Caki2 (cell line): Measurements from ENCODE around the gene TIMM17B. TPM values are rescaled to one million over a fixed set of nuclear protein-coding genes. Genes with fewer than 3 reads are reported as not detected.

Experiments used
- DNase-seq: peaks from one replicate; pipeline ENCODE4 v3.0.0-alpha.2; 2015; ENCODE audit warnings: low read depth
- in situ Hi-C: cut with HindIII; loops from 2 replicates; pipeline ENCODE4 v1.10.0; 2016; ENCODE audit warnings: low sequenced_read_pairs, low pct_unique_long_range_greater_than_20kb, mixed read lengths
- total RNA-seq: library from RNA; depleted of rRNA; stranded (reverse); fragments of >200 nt; shearing (Covaris generic); gene quantifications from 2 replicates; pipeline ENCODE4 v1.2.3, GENCODE V29; 2014; ENCODE audit warnings: low replicate concordance; rRNA removed

Gene TIMM17B
- 94.1 and 114 TPM in 2 replicates for total RNA-seq

- in situ Hi-C loops = no loop called here
- peak; percentile 93 for DNase-seq
Measured at GRCh38 chrX:48897625-48898306, at the start of gene TIMM17B, which contains the start of gene PQBP1. TIMM17B (minus strand) TSS chrX:48897768; CDS start chrX:48897749, 19 bp downstream. PQBP1 (plus strand) TSS chrX:48897930; CDS start chrX:48898510, 580 bp downstream.

DNA sequence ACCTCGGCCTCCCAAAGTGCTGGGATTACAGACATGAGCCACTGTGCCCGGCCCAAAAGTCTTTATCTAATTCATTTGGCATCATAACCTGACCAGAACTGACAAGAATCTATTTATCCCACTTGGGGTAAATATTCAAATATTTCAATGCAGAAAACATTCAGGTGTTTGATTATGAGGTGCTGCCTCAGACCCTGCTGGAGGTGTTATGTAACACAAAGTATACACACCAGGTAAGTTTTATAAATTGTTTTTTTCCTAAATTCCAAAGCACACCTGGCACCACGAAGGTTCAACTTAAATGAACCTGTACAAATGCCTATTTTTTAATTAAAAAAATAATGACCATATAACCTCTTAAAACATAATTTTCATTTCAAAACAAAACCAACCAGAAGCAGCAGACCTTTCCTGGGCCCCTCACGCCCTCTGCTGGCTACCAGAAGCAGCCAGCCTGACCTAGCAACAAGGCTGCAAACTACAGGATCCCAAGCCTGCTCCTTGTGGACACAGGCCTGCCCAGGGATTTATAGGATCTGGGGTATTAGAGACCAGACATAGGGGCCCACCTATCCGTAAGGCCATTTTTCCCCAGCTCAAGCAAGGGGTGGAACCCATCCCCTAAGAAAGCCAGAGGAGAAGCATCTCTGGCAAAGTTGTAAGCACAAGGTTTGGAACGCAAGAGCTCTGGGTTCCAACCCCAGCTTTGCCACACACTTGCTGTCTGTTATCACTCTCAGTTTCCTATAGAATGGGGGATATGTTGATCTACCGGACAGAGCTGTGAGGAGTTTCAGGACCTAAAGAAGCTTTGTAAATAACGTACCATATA, 48.2 kb upstream of the TIMM17B start:
- in situ Hi-C loops = no loop called here
- DNase-seq = peak; percentile 28

DNA sequence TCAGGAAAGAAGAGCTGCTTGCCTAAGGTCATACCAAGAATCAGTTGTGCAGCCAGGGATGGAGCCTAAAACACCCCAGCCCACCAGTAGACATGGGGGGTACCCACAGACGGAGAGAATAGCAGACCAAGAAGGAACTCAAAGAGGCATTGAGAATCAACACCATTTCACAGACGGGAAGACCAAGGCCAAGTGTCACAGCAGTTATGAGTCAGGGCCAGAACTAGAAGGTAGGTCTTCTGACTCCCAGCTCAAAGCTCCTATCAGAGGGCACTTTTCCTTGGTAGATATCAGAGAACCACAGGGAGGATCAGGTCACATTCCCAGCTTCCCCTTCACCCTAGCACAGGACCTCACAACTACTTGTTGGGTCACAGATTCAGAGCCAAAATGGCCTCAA, 45.3 kb upstream of the TIMM17B start:
- in situ Hi-C loops = no loop called here
- no peak for DNase-seq

DNA sequence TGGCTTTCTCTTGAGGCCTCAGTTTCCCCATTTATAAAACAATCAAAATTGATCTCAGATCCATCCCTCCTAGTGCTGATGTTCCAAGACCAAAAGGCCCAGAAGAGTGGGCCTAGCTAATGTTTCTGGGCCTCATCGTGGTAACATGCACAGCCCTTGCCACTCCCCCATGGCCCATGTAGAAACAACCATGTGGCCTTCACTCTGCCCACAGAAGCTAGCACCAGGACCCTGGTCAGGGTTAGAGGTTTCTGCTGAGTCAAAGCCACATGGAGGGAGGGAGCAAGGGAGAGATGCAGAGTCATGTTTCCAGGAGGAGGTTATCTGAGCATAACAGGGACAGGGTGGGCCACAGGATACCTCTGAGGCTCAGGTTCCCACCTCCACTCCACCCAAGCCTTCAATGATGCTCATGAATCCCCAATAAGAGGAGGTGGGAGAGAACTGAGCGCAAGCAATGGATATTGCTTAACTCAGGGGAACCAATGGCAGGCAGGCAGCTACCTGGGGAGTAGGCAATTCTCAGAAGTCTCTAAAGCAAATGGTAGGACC, 42.9 kb upstream of the TIMM17B start:
- no peak for DNase-seq
- in situ Hi-C loops = no loop called here

- in situ Hi-C loops = no loop called here
- no peak for DNase-seq
Measured at GRCh38 chrX:48939524-48940228, 42.1 kb upstream of the TIMM17B start.

DNA sequence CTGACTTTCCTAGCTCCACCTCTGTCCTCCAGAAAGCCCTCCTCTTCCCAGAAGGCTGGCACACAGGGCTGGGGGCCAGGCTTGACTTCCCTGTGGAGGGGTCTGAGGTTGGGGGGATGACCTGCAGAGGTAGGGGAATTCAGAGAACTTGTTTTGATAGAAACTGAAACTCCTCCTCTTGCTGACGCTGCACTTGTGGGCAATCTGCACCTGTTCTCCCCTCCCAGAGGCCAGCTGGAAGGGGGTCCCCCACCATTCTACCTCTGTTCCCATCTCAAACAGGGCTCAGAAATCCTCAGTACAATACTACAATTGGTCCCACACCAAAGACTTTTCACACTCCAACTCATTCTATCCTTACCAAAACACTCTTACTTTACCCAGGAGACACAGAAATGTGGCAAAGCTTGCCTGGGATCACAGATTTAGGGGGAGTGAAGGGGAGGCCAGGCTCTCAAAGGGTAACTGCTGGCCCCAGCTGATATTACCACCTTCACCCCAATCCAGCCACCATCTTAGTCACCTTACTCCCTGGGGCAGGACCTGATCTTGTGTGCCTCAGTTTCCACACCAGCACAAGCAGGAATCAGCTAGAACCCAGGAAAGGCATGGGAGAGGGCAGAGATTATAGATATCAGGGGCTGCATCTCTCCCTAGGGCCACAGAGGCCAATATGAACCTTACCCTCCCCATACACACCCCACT, 41.3 kb upstream of the TIMM17B start:
- DNase-seq = no peak
- in situ Hi-C loops = no loop called here

DNA sequence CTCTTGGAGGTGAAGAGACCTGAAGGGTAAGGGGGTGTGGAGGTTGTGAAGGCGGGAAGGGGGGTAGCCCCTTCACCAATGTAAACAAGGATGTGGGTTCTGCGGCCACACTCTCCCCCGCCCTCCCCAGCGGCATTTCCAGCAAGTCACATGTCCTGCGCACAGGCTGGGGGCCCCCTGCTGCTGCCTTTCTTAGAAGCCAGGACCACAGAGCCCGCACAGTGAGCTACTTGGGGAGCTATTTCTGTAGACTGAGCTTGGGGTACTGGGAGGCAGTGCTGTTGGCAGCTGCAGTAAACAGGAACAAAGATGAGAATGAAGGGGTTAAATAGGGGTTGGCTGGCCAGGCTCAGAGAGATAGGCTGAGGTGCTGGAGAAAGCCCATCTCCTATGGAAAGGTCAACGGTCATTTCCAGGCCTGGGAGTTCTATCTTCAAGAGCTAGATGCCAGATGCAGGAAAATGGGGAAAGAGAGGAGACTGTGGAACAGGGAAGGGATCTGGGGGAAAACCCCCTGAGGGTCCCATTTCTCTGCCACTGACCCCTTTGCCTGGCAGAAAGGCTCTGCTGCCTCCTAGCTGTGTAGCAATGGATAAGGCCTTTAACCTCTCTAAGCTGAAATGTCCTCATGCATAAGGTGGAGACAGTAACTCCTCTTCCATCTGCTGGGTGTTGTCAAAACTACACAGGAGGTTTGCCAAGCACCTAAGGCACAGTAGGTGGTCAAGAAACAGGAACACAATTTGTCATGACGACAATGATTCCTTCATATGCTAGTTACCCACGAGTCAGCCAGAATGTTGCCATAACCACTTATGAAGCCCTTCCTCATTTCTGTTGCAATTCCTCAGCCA, 39.7 kb upstream of the TIMM17B start:
- in situ Hi-C loops = no loop called here

GRCh38 chrX:48936429-48937053, 39.0 kb upstream of the TIMM17B start:
- DNase-seq = no peak
- in situ Hi-C loops = no loop called here

More for the DNA sequence above, 39.7 kb upstream of the TIMM17B start:
- DNase-seq = no peak

DNA sequence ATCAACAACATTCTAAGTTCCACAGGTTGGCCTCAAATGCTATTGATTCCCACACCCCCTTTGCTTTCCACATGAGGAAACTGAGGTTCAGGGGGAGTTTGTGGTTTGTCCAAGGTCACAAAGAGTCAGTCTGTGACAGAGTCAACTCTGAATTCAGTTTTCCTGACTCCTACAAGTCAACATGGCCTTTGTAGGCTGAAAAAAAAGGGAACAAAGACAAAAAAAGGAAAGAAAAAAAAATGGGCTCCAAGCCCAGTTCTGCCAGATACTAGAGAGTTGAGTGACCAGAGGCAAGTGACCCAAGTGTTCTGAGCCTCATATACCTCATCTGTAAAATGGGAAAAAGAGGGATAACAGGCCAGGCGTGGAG, 37.7 kb upstream of the TIMM17B start:
- DNase-seq = no peak
- in situ Hi-C loops = no loop called here

DNA sequence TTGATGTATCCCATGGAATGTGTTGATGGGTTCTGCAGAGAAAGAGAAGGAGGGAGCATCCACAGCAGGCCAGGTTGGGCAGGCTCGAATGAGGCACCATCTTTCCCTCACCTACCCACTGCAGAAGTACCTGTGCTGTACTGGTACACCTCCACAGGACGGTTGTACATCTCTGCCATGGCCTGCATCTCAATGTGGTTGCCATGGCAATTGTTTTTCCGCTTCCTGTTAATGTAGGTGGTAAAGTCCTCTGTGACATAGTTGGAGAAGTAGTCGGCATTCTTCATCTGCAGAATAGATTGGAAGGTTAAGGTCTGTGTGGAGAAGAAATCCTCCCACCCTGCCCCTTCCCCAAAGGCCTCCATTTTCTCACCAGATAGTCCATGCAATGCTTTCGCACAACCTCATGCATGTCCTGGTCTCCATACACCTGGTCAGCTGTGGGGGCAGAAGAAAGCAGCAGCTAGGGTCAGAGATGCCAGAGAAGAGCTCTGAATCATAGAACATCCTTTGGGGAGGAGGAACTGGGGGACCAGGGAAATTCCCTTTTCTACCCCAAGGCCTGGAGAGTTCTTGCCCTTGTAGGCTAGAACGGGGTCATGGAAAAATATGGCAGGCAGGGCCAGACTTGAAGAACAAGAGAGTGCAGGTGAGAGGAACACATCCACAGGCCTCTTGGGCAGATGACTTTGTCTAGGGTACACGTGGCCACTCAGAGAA, 37.2 kb upstream of the TIMM17B start:
- no peak for DNase-seq
- in situ Hi-C loops = no loop called here

DNA sequence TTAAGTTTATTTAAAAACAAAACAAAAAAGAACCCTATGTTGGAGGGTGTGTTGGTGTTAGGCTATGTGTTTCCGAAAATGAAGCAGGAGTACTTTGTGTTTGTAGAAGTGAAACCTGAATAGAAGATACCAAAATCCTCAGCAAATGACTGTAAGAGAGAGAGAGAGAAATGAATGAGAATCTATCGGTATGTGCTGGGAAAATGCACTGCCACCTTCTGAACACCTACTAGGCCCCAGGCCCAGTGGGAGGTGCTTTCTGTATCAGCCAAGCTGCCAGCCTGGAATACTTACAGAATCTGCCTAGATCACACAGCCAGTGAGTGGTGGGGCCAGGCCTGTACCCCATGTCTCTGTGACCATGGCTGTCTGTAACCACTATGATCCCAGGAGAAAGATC, 36.2 kb upstream of the TIMM17B start:
- no peak for DNase-seq
- in situ Hi-C loops = no loop called here

- DNase-seq = no peak
- in situ Hi-C loops = no loop called here
Measured at GRCh38 chrX:48927736-48928382, 30.3 kb upstream of the TIMM17B start.

GRCh38 chrX:48927123-48927522, 29.6 kb upstream of the TIMM17B start:
- no peak for DNase-seq
- in situ Hi-C loops = no loop called here

- in situ Hi-C loops = no loop called here
Measured at GRCh38 chrX:48924270-48924669, 26.7 kb upstream of the TIMM17B start.

DNA sequence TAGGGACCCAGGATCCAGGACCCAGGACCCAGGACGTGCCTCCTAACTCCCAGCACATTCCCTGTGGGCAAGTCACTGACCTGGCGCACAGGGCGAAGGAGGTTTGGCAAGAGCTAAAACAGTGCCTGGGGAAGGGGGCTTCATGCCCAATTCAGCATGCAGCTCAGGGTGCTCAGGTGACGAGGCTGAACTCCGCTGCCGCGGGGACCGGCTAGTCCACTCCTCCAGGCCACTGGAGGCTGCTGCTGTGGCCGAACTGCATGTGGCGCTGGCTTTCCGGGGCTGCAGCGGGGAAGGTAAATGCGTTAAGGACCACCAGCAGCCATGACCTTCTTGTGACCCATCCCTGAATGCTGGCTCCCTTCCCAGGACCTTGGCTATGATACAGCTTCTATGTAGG, 26.2 kb upstream of the TIMM17B start:
- DNase-seq = no peak
- in situ Hi-C loops = no loop called here

More at GRCh38 chrX:48924270-48924669, 26.7 kb upstream of the TIMM17B start:
- no peak for DNase-seq

GRCh38 chrX:48920718-48921104, 23.1 kb upstream of the TIMM17B start:
- in situ Hi-C loops = no loop called here

More at GRCh38 chrX:48920718-48921104, 23.1 kb upstream of the TIMM17B start:
- DNase-seq = no peak
